ENCODE measurements around the gene L3MBTL2. TPM values are rescaled to one million over a fixed set of nuclear protein-coding genes. Genes with fewer than 3 reads are reported as not detected.

The L3MBTL2 gene
- polyA plus RNA-seq (2013, experiment 1 of 2) = 9.9 TPM
- 9.7 TPM for polyA plus RNA-seq (2013, experiment 2 of 2)

GRCh38 chr22:41204992-41205900 is at the start of gene L3MBTL2:
Gene L3MBTL2 (plus strand): TSS chr22:41205312. CDS start chr22:41205363, 51 bp downstream.
- Histone ChIP-seq H4K91ac (ENCODE audit: low read length) (peak within 1 kb of the TSS; percentile 64), H2BK15ac (ENCODE audit: low read depth, poor library complexity, severe bottlenecking) (no peak within 1 kb of the TSS), H3K18ac (ENCODE audit: low read depth in 1 of 2, low read length in 2 of 2) (peak within 1 kb of the TSS; percentile 69 to 79), H3K27ac (ENCODE audit: low read length, poor library complexity, severe bottlenecking) (peak within 1 kb of the TSS; percentile 62), H2AFZ (ENCODE audit: low read depth, low read length) (peak within 1 kb of the TSS; percentile 49), H3K36me3 (ENCODE audit: control insufficient read depth in 1 of 2, insufficient read depth in 2 of 2, low read depth in 1 of 2, low read length in 2 of 2) (peaks cover 3 to 11% of the 10 kb centered on the region in 2 experiments), H4K8ac (ENCODE audit: low read length) (peak within 1 kb of the TSS; percentile 78), H3K9me3 (ENCODE audit: control insufficient read depth, low read length) (no peaks in the 10 kb centered on the region), H3K14ac (ENCODE audit: low read length in 2 of 2) (peak within 1 kb of the TSS in 1 of 2 experiments; percentile 82), H2BK12ac (ENCODE audit: low read length in 2 of 2) (no peak within 1 kb of the TSS), H3K27me3 (ENCODE audit: control insufficient read depth in 1 of 2, insufficient read depth in 1 of 2, low read length in 2 of 2) (peaks cover 6 to 10% of the 10 kb centered on the region in 2 experiments), H3K4me1 (ENCODE audit: control insufficient read depth, insufficient read depth, low read depth, low read length) (peaks cover 4% of the 10 kb centered on the region), H3K79me1 (replicated peaks; ENCODE audit: low read length, poor library complexity, severe bottlenecking) (peaks cover 16% of the 10 kb centered on the region), H3K23ac (ENCODE audit: low read length in 2 of 2) (no peak within 1 kb of the TSS), H3K4ac (ENCODE audit: low read depth in 1 of 2, low read length in 2 of 2) (peak within 1 kb of the TSS; percentile 12 to 20), H3K4me2 (ENCODE audit: low read length, poor library complexity, severe bottlenecking) (peak within 1 kb of the TSS; percentile 63), H2AK5ac (ENCODE audit: low read length, severe bottlenecking) (no peak within 1 kb of the TSS), H2BK5ac (ENCODE audit: low read depth, low read length, poor library complexity, severe bottlenecking) (no peak within 1 kb of the TSS), H3K4me3 (ENCODE audit: insufficient read depth in 1 of 2, low read depth in 1 of 2, low read length in 2 of 2) (peak within 1 kb of the TSS; percentile 72 to 90), H2BK120ac (ENCODE audit: low read depth, low read length) (no peak within 1 kb of the TSS), H3K9ac (ENCODE audit: low read length) (peak within 1 kb of the TSS; percentile 97)
- WGBS = 5% methylated on average over 46 of the region's 47 CpGs
- DNase-seq = peak; percentile 97

DNA sequence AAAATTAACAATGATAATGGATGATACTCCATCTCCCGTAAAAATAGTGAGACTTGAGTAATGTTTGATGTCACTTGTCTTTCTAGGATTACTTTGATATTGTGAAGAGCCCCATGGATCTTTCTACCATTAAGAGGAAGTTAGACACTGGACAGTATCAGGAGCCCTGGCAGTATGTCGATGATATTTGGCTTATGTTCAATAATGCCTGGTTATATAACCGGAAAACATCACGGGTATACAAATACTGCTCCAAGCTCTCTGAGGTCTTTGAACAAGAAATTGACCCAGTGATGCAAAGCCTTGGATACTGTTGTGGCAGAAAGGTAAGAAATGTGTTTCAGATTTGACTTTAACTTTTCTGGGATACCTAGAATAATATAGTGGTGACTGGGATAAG is 48.0 kb upstream of the L3MBTL2 start:
- H3K4ac ChIP-seq (ENCODE audit: low read depth in 1 of 2, low read length in 2 of 2) = no peak overlapping the region
- no peak overlapping the region for H2BK12ac ChIP-seq (ENCODE audit: low read length in 2 of 2)
- H3K9ac ChIP-seq (ENCODE audit: low read length) = no peak overlapping the region
- no peaks in the 10 kb centered on the region for H3K9me3 ChIP-seq (ENCODE audit: control insufficient read depth, low read length)
- H2BK15ac ChIP-seq (ENCODE audit: low read depth, poor library complexity, severe bottlenecking) = no peak overlapping the region
- no peaks in the 10 kb centered on the region for H3K27me3 ChIP-seq (ENCODE audit: control insufficient read depth in 1 of 2, insufficient read depth in 1 of 2, low read length in 2 of 2)
- no peak overlapping the region for H2AFZ ChIP-seq (ENCODE audit: low read depth, low read length)
- no peak overlapping the region for H4K91ac ChIP-seq (ENCODE audit: low read length)
- H3K27ac ChIP-seq (ENCODE audit: low read length, poor library complexity, severe bottlenecking) = no peak overlapping the region
- H3K79me1 ChIP-seq (replicated peaks; ENCODE audit: low read length, poor library complexity, severe bottlenecking) = peaks cover 20% of the 10 kb centered on the region
- peaks cover 38 to 99% of the 10 kb centered on the region in 2 experiments for H3K36me3 ChIP-seq (ENCODE audit: control insufficient read depth in 1 of 2, insufficient read depth in 2 of 2, low read depth in 1 of 2, low read length in 2 of 2)
- no peaks in the 10 kb centered on the region for H3K4me1 ChIP-seq (ENCODE audit: control insufficient read depth, insufficient read depth, low read depth, low read length)
- no peak overlapping the region for H3K4me2 ChIP-seq (ENCODE audit: low read length, poor library complexity, severe bottlenecking)
- no peak for DNase-seq
- H3K18ac ChIP-seq (ENCODE audit: low read depth in 1 of 2, low read length in 2 of 2) = no peak overlapping the region
- H4K8ac ChIP-seq (ENCODE audit: low read length) = no peak overlapping the region
- H2BK5ac ChIP-seq (ENCODE audit: low read depth, low read length, poor library complexity, severe bottlenecking) = no peak overlapping the region
- WGBS = 96% methylated on average over 4 of the region's 4 CpGs
- H3K23ac ChIP-seq (ENCODE audit: low read length in 2 of 2) = no peak overlapping the region
- H3K4me3 ChIP-seq (ENCODE audit: insufficient read depth in 1 of 2, low read depth in 1 of 2, low read length in 2 of 2) = no peak overlapping the region
- no peak overlapping the region for H3K14ac ChIP-seq (ENCODE audit: low read length in 2 of 2)
- no peak overlapping the region for H2AK5ac ChIP-seq (ENCODE audit: low read length, severe bottlenecking)
- H2BK120ac ChIP-seq (ENCODE audit: low read depth, low read length) = no peak overlapping the region

DNA sequence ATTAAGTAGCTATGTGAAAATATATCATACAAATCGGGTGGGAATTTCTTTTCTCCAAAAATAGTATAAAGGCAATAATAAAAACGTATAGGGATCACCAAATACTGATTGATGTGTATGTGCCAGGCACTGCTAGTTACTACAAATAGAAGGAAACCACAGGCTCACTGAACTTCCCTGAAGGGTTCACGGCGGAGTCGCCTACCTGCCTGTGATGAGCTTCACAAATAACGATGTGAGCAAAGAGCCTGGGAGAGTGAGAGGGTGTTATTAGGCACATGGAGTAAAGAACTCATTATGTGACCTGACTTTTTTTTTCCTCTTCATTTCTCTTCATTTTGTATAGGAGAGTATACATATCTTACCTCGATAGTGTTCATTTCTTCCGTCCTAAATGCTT is 36.0 kb upstream of the L3MBTL2 start:
- H3K27ac ChIP-seq (ENCODE audit: low read length, poor library complexity, severe bottlenecking) = no peak overlapping the region
- H3K14ac ChIP-seq (ENCODE audit: low read length in 2 of 2) = no peak overlapping the region
- peaks cover 17% of the 10 kb centered on the region for H3K79me1 ChIP-seq (replicated peaks; ENCODE audit: low read length, poor library complexity, severe bottlenecking)
- H3K4ac ChIP-seq (ENCODE audit: low read depth in 1 of 2, low read length in 2 of 2) = no peak overlapping the region
- no peak overlapping the region for H2AK5ac ChIP-seq (ENCODE audit: low read length, severe bottlenecking)
- peaks cover 41 to 88% of the 10 kb centered on the region in 2 experiments for H3K36me3 ChIP-seq (ENCODE audit: control insufficient read depth in 1 of 2, insufficient read depth in 2 of 2, low read depth in 1 of 2, low read length in 2 of 2)
- H2BK12ac ChIP-seq (ENCODE audit: low read length in 2 of 2) = no peak overlapping the region
- no peak overlapping the region for H3K18ac ChIP-seq (ENCODE audit: low read depth in 1 of 2, low read length in 2 of 2)
- H2BK120ac ChIP-seq (ENCODE audit: low read depth, low read length) = no peak overlapping the region
- no peak overlapping the region for H2BK5ac ChIP-seq (ENCODE audit: low read depth, low read length, poor library complexity, severe bottlenecking)
- H2BK15ac ChIP-seq (ENCODE audit: low read depth, poor library complexity, severe bottlenecking) = no peak overlapping the region
- H2AFZ ChIP-seq (ENCODE audit: low read depth, low read length) = no peak overlapping the region
- no peak overlapping the region for H3K4me3 ChIP-seq (ENCODE audit: insufficient read depth in 1 of 2, low read depth in 1 of 2, low read length in 2 of 2)
- H3K9ac ChIP-seq (ENCODE audit: low read length) = no peak overlapping the region
- DNase-seq = no peak
- no peaks in the 10 kb centered on the region for H3K9me3 ChIP-seq (ENCODE audit: control insufficient read depth, low read length)
- no peaks in the 10 kb centered on the region for H3K27me3 ChIP-seq (ENCODE audit: control insufficient read depth in 1 of 2, insufficient read depth in 1 of 2, low read length in 2 of 2)
- no peak overlapping the region for H4K8ac ChIP-seq (ENCODE audit: low read length)
- no peaks in the 10 kb centered on the region for H3K4me1 ChIP-seq (ENCODE audit: control insufficient read depth, insufficient read depth, low read depth, low read length)
- no peak overlapping the region for H4K91ac ChIP-seq (ENCODE audit: low read length)
- H3K23ac ChIP-seq (ENCODE audit: low read length in 2 of 2) = no peak overlapping the region
- no peak overlapping the region for H3K4me2 ChIP-seq (ENCODE audit: low read length, poor library complexity, severe bottlenecking)
- WGBS = 98% methylated on average over 7 of the region's 8 CpGs

DNA sequence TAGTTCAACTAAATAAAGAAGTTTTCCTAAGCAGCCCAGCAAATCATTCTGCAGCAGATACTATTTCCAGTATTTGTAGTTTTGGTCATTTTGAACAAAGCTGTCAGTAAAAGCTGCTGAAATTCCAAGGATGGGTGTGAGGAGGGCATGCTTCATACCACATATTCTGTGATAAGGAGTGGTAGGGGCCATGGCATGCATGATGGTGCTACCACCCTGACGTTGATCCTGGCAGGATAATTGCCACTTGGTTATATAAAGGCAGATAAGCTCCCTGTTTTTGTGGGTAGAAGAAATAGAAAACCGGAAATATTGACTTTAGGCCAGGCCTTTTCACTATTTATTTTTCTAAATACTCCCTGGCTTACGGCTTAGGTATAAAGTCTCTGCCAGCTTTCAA is 33.1 kb upstream of the L3MBTL2 start:
- H2AFZ ChIP-seq (ENCODE audit: low read depth, low read length) = no peak overlapping the region
- no peak overlapping the region for H3K9ac ChIP-seq (ENCODE audit: low read length)
- H3K23ac ChIP-seq (ENCODE audit: low read length in 2 of 2) = no peak overlapping the region
- no peak overlapping the region for H3K4me2 ChIP-seq (ENCODE audit: low read length, poor library complexity, severe bottlenecking)
- H2BK15ac ChIP-seq (ENCODE audit: low read depth, poor library complexity, severe bottlenecking) = no peak overlapping the region
- no peak overlapping the region for H3K18ac ChIP-seq (ENCODE audit: low read depth in 1 of 2, low read length in 2 of 2)
- H2BK12ac ChIP-seq (ENCODE audit: low read length in 2 of 2) = no peak overlapping the region
- H2BK5ac ChIP-seq (ENCODE audit: low read depth, low read length, poor library complexity, severe bottlenecking) = no peak overlapping the region
- no peaks in the 10 kb centered on the region for H3K9me3 ChIP-seq (ENCODE audit: control insufficient read depth, low read length)
- 92% methylated on average over 2 of the region's 3 CpGs for whole genome bisulfite sequencing
- H2BK120ac ChIP-seq (ENCODE audit: low read depth, low read length) = no peak overlapping the region
- H3K4ac ChIP-seq (ENCODE audit: low read depth in 1 of 2, low read length in 2 of 2) = no peak overlapping the region
- H4K8ac ChIP-seq (ENCODE audit: low read length) = no peak overlapping the region
- no peak overlapping the region for H4K91ac ChIP-seq (ENCODE audit: low read length)
- H3K4me3 ChIP-seq (ENCODE audit: insufficient read depth in 1 of 2, low read depth in 1 of 2, low read length in 2 of 2) = no peak overlapping the region
- H3K4me1 ChIP-seq (ENCODE audit: control insufficient read depth, insufficient read depth, low read depth, low read length) = no peaks in the 10 kb centered on the region
- peaks cover 41 to 90% of the 10 kb centered on the region in 2 experiments for H3K36me3 ChIP-seq (ENCODE audit: control insufficient read depth in 1 of 2, insufficient read depth in 2 of 2, low read depth in 1 of 2, low read length in 2 of 2)
- no peak overlapping the region for H2AK5ac ChIP-seq (ENCODE audit: low read length, severe bottlenecking)
- DNase-seq = no peak
- no peak overlapping the region for H3K27ac ChIP-seq (ENCODE audit: low read length, poor library complexity, severe bottlenecking)
- no peaks in the 10 kb centered on the region for H3K27me3 ChIP-seq (ENCODE audit: control insufficient read depth in 1 of 2, insufficient read depth in 1 of 2, low read length in 2 of 2)
- H3K14ac ChIP-seq (ENCODE audit: low read length in 2 of 2) = no peak overlapping the region
- H3K79me1 ChIP-seq (replicated peaks; ENCODE audit: low read length, poor library complexity, severe bottlenecking) = peaks cover 17% of the 10 kb centered on the region
